ENCODE results near the gene CYP4A22. TPM values are rescaled to one million over a fixed set of nuclear protein-coding genes. Genes with fewer than 3 reads are reported as not detected.

The CYP4A22 gene
- total and polyA plus RNA-seq, 9 of the 15 experiments (the other 6 are each of a cell fraction or from before 2014, with no cell fraction given) = 0.07 TPM; not detected in 8

DNA sequence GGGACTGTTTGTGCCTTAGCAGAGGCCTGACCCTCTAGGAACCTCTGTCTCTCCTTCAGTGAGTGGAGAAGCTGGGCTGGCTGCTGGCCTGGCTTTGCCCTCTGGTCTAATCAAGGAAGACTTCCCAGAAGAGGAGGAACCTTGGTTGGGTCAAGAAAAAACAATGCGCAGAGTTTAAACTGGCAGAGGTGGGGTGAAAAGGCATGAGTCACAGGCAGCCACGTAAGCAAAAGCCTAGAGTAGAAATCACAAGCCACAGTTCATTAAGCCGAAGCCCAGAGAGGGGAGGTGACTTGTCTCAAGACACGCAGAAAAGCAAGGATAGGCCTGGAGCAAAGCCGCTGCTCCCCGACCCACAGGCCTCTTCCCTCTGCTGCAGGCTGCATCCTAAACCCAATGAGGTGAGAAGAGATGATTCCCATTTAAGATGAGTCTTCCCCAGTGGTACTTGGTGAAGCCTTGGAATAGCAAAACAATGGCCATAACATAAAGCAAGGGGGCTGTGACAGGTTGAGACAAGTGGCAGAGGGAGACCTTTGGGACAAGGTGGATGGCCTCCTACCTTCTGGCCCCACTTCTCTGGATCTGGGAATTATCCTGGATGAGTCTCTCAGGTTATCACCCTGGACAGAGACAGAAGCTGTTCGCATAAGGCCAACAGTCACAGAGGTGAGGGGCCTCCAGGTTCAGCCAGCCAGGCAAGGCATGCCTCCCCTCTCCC, 44.9 kb downstream of the CYP4A22 start (continued):
- TF ChIP-seq, protein P1, sequence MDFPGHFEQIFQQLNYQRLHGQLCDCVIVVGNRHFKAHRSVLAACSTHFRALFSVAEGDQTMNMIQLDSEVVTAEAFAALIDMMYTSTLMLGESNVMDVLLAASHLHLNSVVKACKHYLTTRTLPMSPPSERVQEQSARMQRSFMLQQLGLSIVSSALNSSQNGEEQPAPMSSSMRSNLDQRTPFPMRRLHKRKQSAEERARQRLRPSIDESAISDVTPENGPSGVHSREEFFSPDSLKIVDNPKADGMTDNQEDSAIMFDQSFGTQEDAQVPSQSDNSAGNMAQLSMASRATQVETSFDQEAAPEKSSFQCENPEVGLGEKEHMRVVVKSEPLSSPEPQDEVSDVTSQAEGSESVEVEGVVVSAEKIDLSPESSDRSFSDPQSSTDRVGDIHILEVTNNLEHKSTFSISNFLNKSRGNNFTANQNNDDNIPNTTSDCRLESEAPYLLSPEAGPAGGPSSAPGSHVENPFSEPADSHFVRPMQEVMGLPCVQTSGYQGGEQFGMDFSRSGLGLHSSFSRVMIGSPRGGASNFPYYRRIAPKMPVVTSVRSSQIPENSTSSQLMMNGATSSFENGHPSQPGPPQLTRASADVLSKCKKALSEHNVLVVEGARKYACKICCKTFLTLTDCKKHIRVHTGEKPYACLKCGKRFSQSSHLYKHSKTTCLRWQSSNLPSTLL (IDR thresholded peaks at IDR 0.05) = no peak
- no peak for TF ChIP-seq ZNF551 (CRISPR knock-in tag; IDR thresholded peaks at IDR 0.05)
- TF ChIP-seq JUN (IDR thresholded peaks at IDR 0.05; ENCODE audit: borderline replicate concordance, low read depth, low read length) = peak; percentile 90
- no peak; the same call in 1 of the 2 replicates for TF ChIP-seq JUN (CRISPR knock-in tag; IDR thresholded peaks at IDR 0.05; ENCODE audit: borderline replicate concordance)
- TF ChIP-seq ZKSCAN3 (CRISPR knock-in tag; IDR thresholded peaks at IDR 0.05) = no peak
- no peak for TF ChIP-seq NCOA6 (IDR thresholded peaks at IDR 0.05)
- TF ChIP-seq, protein P2, sequence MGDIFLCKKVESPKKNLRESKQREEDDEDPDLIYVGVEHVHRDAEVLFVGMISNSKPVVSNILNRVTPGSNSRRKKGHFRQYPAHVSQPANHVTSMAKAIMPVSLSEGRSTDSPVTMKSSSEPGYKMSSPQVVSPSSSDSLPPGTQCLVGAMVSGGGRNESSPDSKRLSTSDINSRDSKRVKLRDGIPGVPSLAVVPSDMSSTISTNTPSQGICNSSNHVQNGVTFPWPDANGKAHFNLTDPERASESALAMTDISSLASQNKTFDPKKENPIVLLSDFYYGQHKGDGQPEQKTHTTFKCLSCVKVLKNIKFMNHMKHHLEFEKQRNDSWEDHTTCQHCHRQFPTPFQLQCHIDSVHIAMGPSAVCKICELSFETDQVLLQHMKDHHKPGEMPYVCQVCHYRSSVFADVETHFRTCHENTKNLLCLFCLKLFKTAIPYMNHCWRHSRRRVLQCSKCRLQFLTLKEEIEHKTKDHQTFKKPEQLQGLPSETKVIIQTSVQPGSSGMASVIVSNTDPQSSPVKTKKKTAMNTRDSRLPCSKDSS (IDR thresholded peaks at IDR 0.05; ENCODE audit: low read depth, partially characterized antibody) = no peak
- TF ChIP-seq CBX2 (IDR thresholded peaks at IDR 0.05; ENCODE audit: insufficient read depth, low read length, poor library complexity, severe bottlenecking) = no peak
- TF ChIP-seq, protein P3, sequence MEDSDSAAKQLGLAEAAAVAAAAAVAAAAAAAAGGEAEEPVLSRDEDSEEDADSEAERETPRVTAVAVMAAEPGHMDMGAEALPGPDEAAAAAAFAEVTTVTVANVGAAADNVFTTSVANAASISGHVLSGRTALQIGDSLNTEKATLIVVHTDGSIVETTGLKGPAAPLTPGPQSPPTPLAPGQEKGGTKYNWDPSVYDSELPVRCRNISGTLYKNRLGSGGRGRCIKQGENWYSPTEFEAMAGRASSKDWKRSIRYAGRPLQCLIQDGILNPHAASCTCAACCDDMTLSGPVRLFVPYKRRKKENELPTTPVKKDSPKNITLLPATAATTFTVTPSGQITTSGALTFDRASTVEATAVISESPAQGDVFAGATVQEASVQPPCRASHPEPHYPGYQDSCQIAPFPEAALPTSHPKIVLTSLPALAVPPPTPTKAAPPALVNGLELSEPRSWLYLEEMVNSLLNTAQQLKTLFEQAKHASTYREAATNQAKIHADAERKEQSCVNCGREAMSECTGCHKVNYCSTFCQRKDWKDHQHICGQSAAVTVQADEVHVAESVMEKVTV (CRISPR knock-in tag; IDR thresholded peaks at IDR 0.05) = no peak
- no peak for TF ChIP-seq FIP1L1 (IDR thresholded peaks at IDR 0.05; ENCODE audit: low read depth, low read length, poor library complexity, severe bottlenecking)
- TF ChIP-seq, protein P4, sequence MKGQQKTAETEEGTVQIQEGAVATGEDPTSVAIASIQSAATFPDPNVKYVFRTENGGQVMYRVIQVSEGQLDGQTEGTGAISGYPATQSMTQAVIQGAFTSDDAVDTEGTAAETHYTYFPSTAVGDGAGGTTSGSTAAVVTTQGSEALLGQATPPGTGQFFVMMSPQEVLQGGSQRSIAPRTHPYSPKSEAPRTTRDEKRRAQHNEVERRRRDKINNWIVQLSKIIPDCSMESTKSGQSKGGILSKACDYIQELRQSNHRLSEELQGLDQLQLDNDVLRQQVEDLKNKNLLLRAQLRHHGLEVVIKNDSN (CRISPR knock-in tag; IDR thresholded peaks at IDR 0.05) = peak; percentile 5; the same call in 1 of the 2 replicates
- TF ChIP-seq POU5F1 (IDR thresholded peaks at IDR 0.05; ENCODE audit: borderline replicate concordance, low read depth, low read length, partially characterized antibody) = no peak
- TF ChIP-seq ZBTB17 (CRISPR knock-in tag; IDR thresholded peaks at IDR 0.05) = no peak
- no peak for TF ChIP-seq ZNF589 (CRISPR knock-in tag; IDR thresholded peaks at IDR 0.05; ENCODE audit: low read depth)
- TF ChIP-seq, protein P5, sequence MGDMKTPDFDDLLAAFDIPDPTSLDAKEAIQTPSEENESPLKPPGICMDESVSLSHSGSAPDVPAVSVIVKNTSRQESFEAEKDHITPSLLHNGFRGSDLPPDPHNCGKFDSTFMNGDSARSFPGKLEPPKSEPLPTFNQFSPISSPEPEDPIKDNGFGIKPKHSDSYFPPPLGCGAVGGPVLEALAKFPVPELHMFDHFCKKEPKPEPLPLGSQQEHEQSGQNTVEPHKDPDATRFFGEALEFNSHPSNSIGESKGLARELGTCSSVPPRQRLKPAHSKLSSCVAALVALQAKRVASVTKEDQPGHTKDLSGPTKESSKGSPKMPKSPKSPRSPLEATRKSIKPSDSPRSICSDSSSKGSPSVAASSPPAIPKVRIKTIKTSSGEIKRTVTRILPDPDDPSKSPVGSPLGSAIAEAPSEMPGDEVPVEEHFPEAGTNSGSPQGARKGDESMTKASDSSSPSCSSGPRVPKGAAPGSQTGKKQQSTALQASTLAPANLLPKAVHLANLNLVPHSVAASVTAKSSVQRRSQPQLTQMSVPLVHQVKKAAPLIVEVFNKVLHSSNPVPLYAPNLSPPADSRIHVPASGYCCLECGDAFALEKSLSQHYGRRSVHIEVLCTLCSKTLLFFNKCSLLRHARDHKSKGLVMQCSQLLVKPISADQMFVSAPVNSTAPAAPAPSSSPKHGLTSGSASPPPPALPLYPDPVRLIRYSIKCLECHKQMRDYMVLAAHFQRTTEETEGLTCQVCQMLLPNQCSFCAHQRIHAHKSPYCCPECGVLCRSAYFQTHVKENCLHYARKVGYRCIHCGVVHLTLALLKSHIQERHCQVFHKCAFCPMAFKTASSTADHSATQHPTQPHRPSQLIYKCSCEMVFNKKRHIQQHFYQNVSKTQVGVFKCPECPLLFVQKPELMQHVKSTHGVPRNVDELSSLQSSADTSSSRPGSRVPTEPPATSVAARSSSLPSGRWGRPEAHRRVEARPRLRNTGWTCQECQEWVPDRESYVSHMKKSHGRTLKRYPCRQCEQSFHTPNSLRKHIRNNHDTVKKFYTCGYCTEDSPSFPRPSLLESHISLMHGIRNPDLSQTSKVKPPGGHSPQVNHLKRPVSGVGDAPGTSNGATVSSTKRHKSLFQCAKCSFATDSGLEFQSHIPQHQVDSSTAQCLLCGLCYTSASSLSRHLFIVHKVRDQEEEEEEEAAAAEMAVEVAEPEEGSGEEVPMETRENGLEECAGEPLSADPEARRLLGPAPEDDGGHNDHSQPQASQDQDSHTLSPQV (IDR thresholded peaks at IDR 0.05) = peak; percentile 82
- TF ChIP-seq NR4A1 (CRISPR knock-in tag; IDR thresholded peaks at IDR 0.05) = no peak
- peak; percentile 23; the same call in 1 of the 2 replicates for TF ChIP-seq NR4A1 (tag; IDR thresholded peaks at IDR 0.05)

All from K562 (cell line).